ENCODE data around the gene CEMP1. TPM values are rescaled to one million over a fixed set of nuclear protein-coding genes. Genes with fewer than 3 reads are reported as not detected.

Gene CEMP1, protein sequence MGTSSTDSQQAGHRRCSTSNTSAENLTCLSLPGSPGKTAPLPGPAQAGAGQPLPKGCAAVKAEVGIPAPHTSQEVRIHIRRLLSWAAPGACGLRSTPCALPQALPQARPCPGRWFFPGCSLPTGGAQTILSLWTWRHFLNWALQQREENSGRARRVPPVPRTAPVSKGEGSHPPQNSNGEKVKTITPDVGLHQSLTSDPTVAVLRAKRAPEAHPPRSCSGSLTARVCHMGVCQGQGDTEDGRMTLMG
- not detected in 2 replicates for total RNA-seq

DNA sequence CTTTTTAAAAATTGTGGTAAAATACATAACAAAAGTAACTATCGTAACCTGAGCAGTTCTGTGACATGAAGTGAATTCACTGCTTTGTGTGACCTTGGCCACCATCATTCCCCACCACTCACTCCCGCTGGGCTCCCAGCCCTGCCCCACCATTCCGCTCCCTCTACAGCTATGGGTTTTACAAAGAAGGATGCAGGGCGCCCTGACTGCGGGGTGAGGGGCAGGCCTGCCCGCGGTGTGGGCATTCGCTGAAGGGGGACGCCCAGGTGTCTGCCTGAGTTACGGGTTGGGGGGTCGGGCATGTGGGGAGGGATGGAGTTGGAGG, at the start of gene CEMP1:
CEMP1 (minus strand) TSS at position 38 of the 325 bp plus-strand sequence. CDS start 335 bp downstream, outside the sequence.

DNA sequence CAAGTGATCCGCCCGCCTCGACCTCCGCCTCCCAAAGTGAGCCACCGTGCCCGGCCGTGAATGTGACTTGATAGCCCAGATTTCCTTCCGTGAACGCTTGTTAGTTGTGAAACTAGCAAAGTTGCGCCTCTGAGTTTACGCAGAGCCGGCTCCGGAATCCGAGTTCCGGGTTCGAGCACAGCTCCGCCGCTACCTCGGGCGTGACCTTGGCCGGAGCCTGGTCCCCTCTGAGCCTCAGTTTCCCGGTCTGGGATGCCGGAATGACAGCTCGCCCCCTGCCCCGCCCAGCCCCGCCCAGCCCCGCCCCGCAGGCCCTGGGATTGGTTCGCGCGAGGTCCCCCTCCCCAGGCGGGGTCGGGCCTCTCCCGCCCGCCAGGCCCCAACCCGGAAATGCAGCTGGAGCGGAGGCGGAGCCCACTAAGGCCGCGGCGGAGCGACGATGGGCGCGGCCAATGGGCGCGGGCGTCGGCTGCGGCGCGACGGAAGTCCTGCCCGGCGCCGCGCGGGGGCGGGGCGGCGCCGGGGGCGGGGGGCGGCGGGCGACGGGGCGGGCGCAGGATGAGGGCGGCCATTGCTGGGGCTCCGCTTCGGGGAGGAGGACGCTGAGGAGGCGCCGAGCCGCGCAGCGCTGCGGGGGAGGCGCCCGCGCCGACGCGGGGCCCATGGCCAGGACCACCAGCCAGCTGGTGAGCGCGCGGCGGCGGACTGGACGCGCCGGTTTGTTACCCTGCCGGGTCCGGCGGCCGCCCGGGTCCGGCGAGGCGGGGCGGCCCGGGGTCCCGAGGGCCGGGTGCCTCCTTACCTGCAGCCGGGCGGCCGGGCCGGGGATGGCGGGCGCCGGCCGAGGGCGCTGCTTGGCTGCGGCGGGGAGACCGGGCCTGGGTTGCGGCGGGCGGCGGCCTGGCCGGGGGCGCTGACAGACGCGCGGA, 6.5 kb upstream of the CEMP1 start, which contains the start of gene PDPK1:
PDPK1 (plus strand) TSS at position 571 of the 929 bp plus-strand sequence; CDS start at position 663, 92 bp downstream.

DNA sequence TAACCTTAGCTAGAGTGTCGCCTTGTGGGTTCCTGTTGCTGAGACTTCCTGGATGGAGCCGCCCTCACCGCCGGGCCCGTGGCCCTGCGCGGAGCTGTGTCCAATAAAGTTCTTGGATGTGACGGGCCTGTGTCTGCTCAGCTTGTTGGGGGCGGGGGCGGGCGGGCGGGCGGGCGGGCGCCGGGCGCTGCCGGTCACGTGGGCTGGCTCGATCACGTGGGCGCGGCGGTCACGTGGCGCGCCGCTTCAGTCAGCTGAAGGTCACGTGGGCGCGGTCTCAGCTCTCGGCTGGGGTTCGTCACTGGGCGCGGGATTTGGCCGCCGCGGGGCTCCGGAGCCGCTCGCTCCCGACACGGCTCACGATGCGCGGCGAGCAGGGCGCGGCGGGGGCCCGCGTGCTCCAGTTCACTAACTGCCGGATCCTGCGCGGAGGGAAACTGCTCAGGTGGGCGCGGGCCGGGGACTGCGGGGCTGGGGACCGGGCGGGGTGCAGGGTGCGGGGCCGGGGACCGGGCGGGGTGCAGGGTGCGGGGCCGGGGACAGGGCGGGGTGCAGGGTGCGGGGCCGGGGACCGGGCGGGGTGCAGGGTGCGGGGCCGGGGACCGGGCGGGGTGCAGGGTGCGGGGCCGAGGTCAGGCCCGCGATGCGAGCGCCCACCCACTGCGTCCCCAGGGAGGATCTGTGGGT, 11.0 kb downstream of the CEMP1 start, which contains the start of gene AMDHD2:
AMDHD2 (plus strand) TSS at position 275 of the 687 bp plus-strand sequence; CDS start at position 363, 88 bp downstream.

DNA sequence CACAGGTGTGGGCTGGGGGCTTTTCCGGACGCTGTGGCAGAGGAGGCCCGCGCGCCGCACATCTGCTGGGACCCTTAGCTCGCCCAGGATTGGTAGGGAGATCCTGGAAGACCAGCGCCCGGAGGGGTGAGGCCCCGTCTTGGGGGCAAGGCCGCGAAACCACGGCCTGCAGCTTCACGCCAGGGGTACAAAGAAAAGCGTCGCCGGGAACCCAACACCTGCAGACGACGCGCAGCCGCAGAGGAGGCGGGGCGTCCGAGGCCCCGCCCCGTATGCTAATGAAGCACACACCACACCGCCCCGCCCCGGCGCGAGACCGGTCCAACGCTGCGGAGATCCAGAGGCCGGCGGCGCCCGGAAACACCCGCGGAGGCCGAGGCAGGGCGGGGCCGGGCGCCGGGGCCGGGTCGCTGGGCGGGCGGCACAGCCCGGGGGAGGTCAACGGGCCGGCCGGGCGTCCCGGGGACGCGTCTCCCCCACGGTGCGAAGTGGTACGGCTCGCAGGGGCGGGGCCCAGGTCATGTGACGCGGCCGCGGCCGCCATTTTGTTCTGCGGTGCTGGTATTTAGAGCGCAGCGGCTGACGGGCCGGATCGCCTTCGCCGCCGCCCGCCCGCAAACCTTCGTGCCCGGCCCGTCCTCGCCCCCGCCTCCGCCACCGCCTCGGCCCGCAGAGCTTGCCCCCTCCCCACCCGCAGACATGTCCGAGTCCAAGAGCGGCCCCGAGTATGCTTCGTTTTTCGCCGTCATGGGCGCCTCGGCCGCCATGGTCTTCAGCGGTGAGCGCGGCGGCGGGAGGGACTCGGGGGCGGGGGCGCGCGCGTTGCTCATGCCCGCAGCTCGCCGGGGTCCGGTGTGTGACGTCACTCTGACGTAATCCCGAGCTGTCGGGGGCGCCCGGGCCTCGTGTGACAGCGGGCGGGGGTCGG, 17.5 kb downstream of the CEMP1 start, which contains the start of gene ATP6V0C:
ATP6V0C (plus strand) TSS at position 548 of the 928 bp plus-strand sequence; CDS start at position 700, 152 bp downstream.

Other genes with a start within 250 kb of the CEMP1 start
- 13.0 and 16.0 TPM in 2 replicates for gene ABCA3, start 190.7 kb downstream of the CEMP1 start, total RNA-seq
- 5.0 and 7.8 TPM in 2 replicates for gene CCNF, start 102.0 kb downstream of the CEMP1 start, total RNA-seq
- gene TEDC2, start 71.3 kb downstream of the CEMP1 start, total RNA-seq: 2.4 and 2.8 TPM in 2 replicates
- gene NTN3, start 60.1 kb downstream of the CEMP1 start, total RNA-seq: 0.85 and 1.3 TPM in 2 replicates
- 20.7 and 28.8 TPM in 2 replicates for gene TBC1D24, start 56.3 kb downstream of the CEMP1 start, total RNA-seq
- gene ATP6V0C, start 17.5 kb downstream of the CEMP1 start, total RNA-seq: 19.5 and 34.5 TPM in 2 replicates
- 35.8 and 73.4 TPM in 2 replicates for gene AMDHD2, start 11.0 kb downstream of the CEMP1 start, total RNA-seq
- gene PDPK1, start 6.6 kb upstream of the CEMP1 start, total RNA-seq: 28.9 and 30.2 TPM in 2 replicates
- 20.3 and 25.3 TPM in 2 replicates for gene KCTD5, start 151.1 kb upstream of the CEMP1 start, total RNA-seq
- 0.69 and 0.72 TPM in 2 replicates for gene PRSS27, start 188.8 kb upstream of the CEMP1 start, total RNA-seq
- 108 and 123 TPM in 2 replicates for gene SRRM2, start 221.2 kb upstream of the CEMP1 start, total RNA-seq
- gene ELOB, start 245.9 kb upstream of the CEMP1 start, total RNA-seq: 186 and 207 TPM in 2 replicates

All from smooth muscle cell of the pulmonary artery (primary cell).